Mesenchymal stem cell (in vitro differentiated cells and primary cell): ENCODE results near the gene SHC3.

Source experiments
- DNase-seq: peaks from one replicate; pipeline ENCODE4 v3.0.0-alpha.2; 2013
- H2AFZ ChIP-seq: one replicate; pipeline ENCODE4 v1.6.1; 2013; ENCODE audit warnings: low read depth, mild to moderate bottlenecking, control low read depth, inconsistent platforms, low read length, moderate library complexity
- H2AK5ac ChIP-seq: 2 replicates; pipeline ENCODE4 v1.6.1; 2013; ENCODE audit warnings: low read length, moderate library complexity, mild to moderate bottlenecking, inconsistent platforms; ENCODE audit not compliant: severe bottlenecking
- H2BK120ac ChIP-seq: one replicate; pipeline ENCODE4 v1.6.1; 2013; ENCODE audit warnings: low read depth, mild to moderate bottlenecking, inconsistent platforms, low read length, moderate library complexity
- H2BK12ac ChIP-seq, 2 experiments: one replicate each; pipeline ENCODE4 v1.6.1; 2013; ENCODE audit warnings: inconsistent platforms in 2 of 2, low read length in 2 of 2, mild to moderate bottlenecking in 2 of 2, moderate library complexity in 2 of 2, control low read depth in 1 of 2
- H2BK15ac ChIP-seq: one replicate; pipeline ENCODE4 v1.6.1; 2013; ENCODE audit warnings: mild to moderate bottlenecking, low read depth, inconsistent platforms; ENCODE audit not compliant: poor library complexity, severe bottlenecking
- H2BK5ac ChIP-seq: 2 replicates; pipeline ENCODE4 v1.6.1; 2013; ENCODE audit warnings: low read depth, mild to moderate bottlenecking, low read length, control low read depth, inconsistent platforms; ENCODE audit not compliant: poor library complexity, severe bottlenecking
- H3K14ac ChIP-seq, 2 experiments: one replicate each; pipeline ENCODE4 v1.6.1; 2013; ENCODE audit warnings: inconsistent platforms in 2 of 2, low read length in 2 of 2, control low read depth in 1 of 2, mild to moderate bottlenecking in 1 of 2, moderate library complexity in 1 of 2
- H3K18ac ChIP-seq, 2 experiments: one replicate each; pipeline ENCODE4 v1.6.1; 2013; ENCODE audit warnings: inconsistent platforms in 2 of 2, low read length in 2 of 2, control low read depth in 1 of 2, low read depth in 1 of 2, mild to moderate bottlenecking in 1 of 2
- H3K23ac ChIP-seq, 2 experiments: one replicate each; pipeline ENCODE4 v1.6.1; 2013; ENCODE audit warnings: inconsistent platforms in 2 of 2, low read length in 2 of 2, mild to moderate bottlenecking in 2 of 2, moderate library complexity in 2 of 2, control low read depth in 1 of 2
- H3K27ac ChIP-seq: 2 replicates; pipeline ENCODE4 v1.5.1; 2013; ENCODE audit warnings: mild to moderate bottlenecking, moderate library complexity, low read length, control low read depth, inconsistent platforms; ENCODE audit not compliant: poor library complexity, severe bottlenecking
- H3K27me3 ChIP-seq, 2 experiments: 2 replicates each; pipeline versions ENCODE4 v1.6.1 to v1.7.0; 2013; ENCODE audit warnings: low read length in 2 of 2, mild to moderate bottlenecking in 2 of 2, moderate library complexity in 2 of 2, control low read depth in 1 of 2, inconsistent platforms in 1 of 2; ENCODE audit not compliant: control insufficient read depth in 1 of 2, insufficient read depth in 1 of 2
- H3K36me3 ChIP-seq, 2 experiments: 2 replicates each; pipeline versions ENCODE4 v1.6.1 to v1.7.0; 2013; ENCODE audit warnings: low read length in 2 of 2, control low read depth in 1 of 2, inconsistent platforms in 1 of 2, low read depth in 1 of 2, mild to moderate bottlenecking in 1 of 2; ENCODE audit not compliant: insufficient read depth in 2 of 2, control insufficient read depth in 1 of 2
- H3K4ac ChIP-seq, 2 experiments: one replicate each; pipeline ENCODE4 v1.6.1; 2013; ENCODE audit warnings: inconsistent platforms in 2 of 2, low read length in 2 of 2, mild to moderate bottlenecking in 2 of 2, moderate library complexity in 2 of 2, control low read depth in 1 of 2, low read depth in 1 of 2
- H3K4me1 ChIP-seq: 2 replicates; pipeline ENCODE4 v1.6.1; 2013; ENCODE audit warnings: low read depth, low read length, control low read depth; ENCODE audit not compliant: control insufficient read depth, insufficient read depth
- H3K4me2 ChIP-seq: 2 replicates; pipeline ENCODE4 v1.6.1; 2013; ENCODE audit warnings: low read length, mild to moderate bottlenecking, inconsistent platforms; ENCODE audit not compliant: poor library complexity, severe bottlenecking
- H3K4me3 ChIP-seq, 2 experiments: 2 replicates each; pipeline versions ENCODE4 v1.5.1 to v1.7.0; 2013; ENCODE audit warnings: low read length in 2 of 2, mild to moderate bottlenecking in 2 of 2, control low read depth in 1 of 2, low read depth in 1 of 2; ENCODE audit not compliant: insufficient read depth in 1 of 2
- H3K79me1 ChIP-seq: replicated peaks from 2 replicates; pipeline ENCODE4 v1.6.1; 2013; ENCODE audit warnings: mild to moderate bottlenecking, control low read depth, low read length, inconsistent platforms; ENCODE audit not compliant: poor library complexity, severe bottlenecking
- H3K9ac ChIP-seq: 2 replicates; pipeline ENCODE4 v1.7.0; 2013; ENCODE audit warnings: mild to moderate bottlenecking, low read length, moderate library complexity
- H3K9me3 ChIP-seq: 2 replicates; pipeline ENCODE4 v1.7.0; 2013; ENCODE audit warnings: mild to moderate bottlenecking, low read length; ENCODE audit not compliant: control insufficient read depth
- H4K8ac ChIP-seq: one replicate; pipeline ENCODE4 v1.6.1; 2013; ENCODE audit warnings: inconsistent platforms, mild to moderate bottlenecking, low read length, moderate library complexity
- H4K91ac ChIP-seq: one replicate; pipeline ENCODE4 v1.6.1; 2013; ENCODE audit warnings: mild to moderate bottlenecking, low read length, inconsistent platforms
- WGBS: methylation state at CpG from one replicate; pipeline ENCODE4 v1.1.7; 2013; ENCODE audit warnings: mixed read lengths; 5-methylcytosine and 5-hydroxymethylcytosine counted together

Gene SHC3

DNA sequence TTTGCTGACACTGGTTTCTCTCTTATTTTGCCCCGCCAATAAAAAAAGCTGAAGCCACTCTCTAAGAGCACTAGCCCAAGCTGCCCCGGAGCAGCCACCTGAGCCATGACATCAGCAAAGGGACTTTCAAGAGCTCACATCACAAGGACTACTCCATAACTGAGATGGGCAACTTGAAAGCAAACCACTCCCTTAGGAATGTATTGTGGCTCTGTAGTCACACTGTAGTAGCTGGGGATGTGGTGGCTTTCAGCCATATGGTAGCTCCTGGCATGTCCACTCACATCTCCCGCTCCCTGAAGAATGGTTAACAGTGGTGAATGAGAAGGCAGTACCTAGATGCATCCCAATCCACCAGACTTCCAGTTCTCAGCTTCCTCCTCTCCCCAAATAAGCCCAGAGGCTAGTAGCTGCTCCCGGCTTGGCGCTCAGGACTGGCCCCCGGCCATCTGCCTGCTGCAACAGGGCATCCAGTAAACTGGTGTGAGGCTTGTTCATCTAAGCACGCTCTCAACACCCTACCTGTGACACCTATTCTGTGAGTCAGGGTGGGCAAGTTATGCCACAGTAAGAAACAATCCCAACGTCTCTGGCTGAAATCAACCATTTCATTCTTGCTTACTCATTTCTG, 123.6 kb downstream of the SHC3 start:
- Histone ChIP-seq H3K9ac (no peak overlapping the region), H4K91ac (no peak overlapping the region), H3K18ac (no peak overlapping the region), H2BK5ac (no peak overlapping the region), H3K9me3 (no peaks in the 10 kb centered on the region), H2BK15ac (no peak overlapping the region), H3K79me1 (no peaks in the 10 kb centered on the region), H3K4me1 (no peaks in the 10 kb centered on the region), H3K36me3 (peaks cover 3 to 21% of the 10 kb centered on the region in 2 experiments), H2BK120ac (no peak overlapping the region), H3K4me3 (no peak overlapping the region), H3K23ac (peak overlapping the region in 1 of 2 experiments; percentile 38), H3K4me2 (no peak overlapping the region), H3K27me3 (no peaks in the 10 kb centered on the region), H2BK12ac (no peak overlapping the region), H2AFZ (no peak overlapping the region), H3K4ac (no peak overlapping the region), H4K8ac (no peak overlapping the region), H2AK5ac (no peak overlapping the region), H3K27ac (no peak overlapping the region), H3K14ac (no peak overlapping the region)
- WGBS, result 94% methylated on average over 8 of the region's 8 CpGs
- no peak for DNase-seq

DNA sequence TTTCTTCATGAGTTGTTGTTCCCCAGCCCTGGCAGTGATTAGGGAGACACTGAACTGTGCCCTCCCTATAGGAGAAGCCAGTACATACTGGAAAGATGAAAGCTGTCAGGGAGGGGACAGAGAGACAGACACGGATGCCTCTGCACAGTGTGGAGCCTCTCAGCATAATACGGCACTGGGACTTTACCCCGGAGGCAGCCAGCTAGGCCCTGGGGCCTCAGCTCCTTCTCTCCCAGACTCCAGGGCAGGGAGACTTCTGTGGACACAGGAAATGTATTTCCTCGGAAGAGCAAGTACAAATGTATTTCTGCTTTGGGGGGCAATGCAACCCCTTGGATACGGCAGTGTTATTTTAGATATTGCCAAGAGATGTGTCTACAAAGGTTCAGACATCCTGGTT, 125.3 kb downstream of the SHC3 start:
- H3K18ac ChIP-seq, result no peak overlapping the region
- H4K8ac ChIP-seq, result no peak overlapping the region
- WGBS, result 93% methylated on average over 5 of the region's 5 CpGs
- H2AFZ ChIP-seq, result no peak overlapping the region
- H3K36me3 ChIP-seq, result peaks cover 0 to 7% of the 10 kb centered on the region in 2 experiments
- H3K79me1 ChIP-seq, result no peaks in the 10 kb centered on the region
- H3K4me2 ChIP-seq, result no peak overlapping the region
- H2BK5ac ChIP-seq, result no peak overlapping the region
- no peak overlapping the region for H2BK120ac ChIP-seq
- no peak overlapping the region for H2AK5ac ChIP-seq
- H3K14ac ChIP-seq, result no peak overlapping the region
- no peaks in the 10 kb centered on the region for H3K27me3 ChIP-seq
- H2BK12ac ChIP-seq, result no peak overlapping the region
- no peak overlapping the region for H3K4me3 ChIP-seq
- no peaks in the 10 kb centered on the region for H3K9me3 ChIP-seq
- H3K9ac ChIP-seq, result no peak overlapping the region
- no peak overlapping the region for H3K27ac ChIP-seq
- no peaks in the 10 kb centered on the region for H3K4me1 ChIP-seq
- DNase-seq, result no peak
- H2BK15ac ChIP-seq, result no peak overlapping the region
- no peak overlapping the region for H3K23ac ChIP-seq
- no peak overlapping the region for H4K91ac ChIP-seq
- H3K4ac ChIP-seq, result no peak overlapping the region

DNA sequence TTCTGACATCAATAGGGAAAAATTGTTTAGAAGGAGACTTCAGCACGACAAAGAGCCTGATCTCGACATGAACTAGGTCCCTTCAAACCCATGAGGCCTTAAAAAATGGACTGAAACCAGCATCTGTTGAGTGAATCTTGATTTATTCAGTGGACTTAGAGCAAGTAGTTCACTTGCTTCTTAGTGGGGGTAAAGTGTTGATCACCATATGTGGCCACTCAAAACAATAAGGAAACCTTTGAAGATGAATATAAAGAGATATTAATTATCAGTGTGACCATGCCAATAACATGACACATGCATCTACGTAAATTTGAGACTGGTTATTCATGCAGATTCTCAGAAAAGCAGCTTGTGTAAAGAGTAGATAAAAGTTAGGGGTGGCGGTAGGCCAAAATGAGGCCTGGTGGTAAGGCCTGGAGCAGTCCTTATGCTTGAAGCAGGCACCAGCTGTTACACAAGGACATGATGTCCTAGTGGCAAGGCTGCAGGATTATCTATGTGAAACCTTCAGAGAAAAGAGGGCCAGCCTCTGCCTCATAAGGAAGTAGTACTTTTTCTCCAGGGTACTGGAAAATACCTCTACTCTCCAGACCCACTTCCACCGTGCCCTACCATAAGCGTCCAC, 126.0 kb downstream of the SHC3 start:
- Histone ChIP-seq H2BK5ac (no peak overlapping the region), H2BK15ac (no peak overlapping the region), H3K4me2 (no peak overlapping the region), H3K9me3 (no peaks in the 10 kb centered on the region), H3K4me1 (no peaks in the 10 kb centered on the region), H3K4me3 (no peak overlapping the region), H3K79me1 (no peaks in the 10 kb centered on the region), H3K18ac (no peak overlapping the region), H4K91ac (no peak overlapping the region), H3K14ac (peak overlapping the region in 1 of 2 experiments; percentile 77), H3K27ac (no peak overlapping the region), H3K4ac (no peak overlapping the region), H2AK5ac (no peak overlapping the region), H3K36me3 (peaks cover 0 to 4% of the 10 kb centered on the region in 2 experiments), H2BK12ac (no peak overlapping the region), H3K9ac (no peak overlapping the region), H3K27me3 (no peaks in the 10 kb centered on the region), H2BK120ac (no peak overlapping the region), H3K23ac (no peak overlapping the region), H2AFZ (no peak overlapping the region), H4K8ac (no peak overlapping the region)
- 95% methylated on average over 6 of the region's 6 CpGs for WGBS
- DNase-seq, result no peak

DNA sequence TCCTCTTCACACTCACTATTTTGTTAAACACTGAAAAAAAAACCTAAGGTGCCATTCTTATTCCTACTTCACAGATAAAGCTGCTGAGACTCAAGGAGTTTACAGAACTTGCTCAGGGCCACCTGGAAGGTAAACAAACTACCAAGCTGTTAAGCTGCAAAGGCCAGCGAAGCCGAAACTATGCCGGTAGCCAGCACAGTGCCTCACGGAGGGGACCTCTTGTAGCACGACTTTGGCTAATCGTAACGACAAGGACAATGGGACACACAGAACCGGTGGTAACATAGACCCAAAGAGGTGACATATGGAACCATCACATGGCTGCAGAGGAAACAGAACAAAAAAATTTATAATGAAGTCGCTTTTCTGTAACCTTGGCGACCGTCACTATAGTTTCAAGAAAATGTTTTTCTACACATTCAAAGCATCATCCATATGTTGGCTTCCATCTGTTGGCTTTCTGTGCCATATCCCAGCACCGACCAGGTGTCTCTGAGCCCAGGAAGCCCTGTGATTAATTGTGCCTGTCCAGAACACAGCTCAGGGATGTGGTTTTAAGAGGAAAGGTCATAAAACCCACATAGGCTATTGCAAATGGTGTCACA, 127.1 kb downstream of the SHC3 start:
- Histone ChIP-seq H3K4ac (no peak overlapping the region), H4K91ac (no peak overlapping the region), H4K8ac (no peak overlapping the region), H2BK120ac (no peak overlapping the region), H3K27me3 (no peaks in the 10 kb centered on the region), H3K14ac (no peak overlapping the region), H2AK5ac (no peak overlapping the region), H2AFZ (no peak overlapping the region), H3K4me2 (no peak overlapping the region), H3K18ac (no peak overlapping the region), H3K27ac (no peak overlapping the region), H2BK12ac (no peak overlapping the region), H3K36me3 (peaks cover 0 to 1% of the 10 kb centered on the region in 2 experiments), H3K79me1 (no peaks in the 10 kb centered on the region), H3K4me1 (no peaks in the 10 kb centered on the region), H2BK5ac (no peak overlapping the region), H3K4me3 (no peak overlapping the region), H3K9me3 (no peaks in the 10 kb centered on the region), H3K23ac (no peak overlapping the region), H3K9ac (no peak overlapping the region), H2BK15ac (no peak overlapping the region)
- no peak for DNase-seq
- WGBS, result 95% methylated on average over 12 of the region's 12 CpGs
